Measurements from ENCODE around the gene TSPAN31. TPM values are rescaled to one million over a fixed set of nuclear protein-coding genes. Genes with fewer than 3 reads are reported as not detected.
A peak's percentile ranks its signal among the peaks of the same experiment; 100 is the strongest.

TSPAN31 gene
- total RNA-seq, 1 donor, result 62.2 TPM

DNA sequence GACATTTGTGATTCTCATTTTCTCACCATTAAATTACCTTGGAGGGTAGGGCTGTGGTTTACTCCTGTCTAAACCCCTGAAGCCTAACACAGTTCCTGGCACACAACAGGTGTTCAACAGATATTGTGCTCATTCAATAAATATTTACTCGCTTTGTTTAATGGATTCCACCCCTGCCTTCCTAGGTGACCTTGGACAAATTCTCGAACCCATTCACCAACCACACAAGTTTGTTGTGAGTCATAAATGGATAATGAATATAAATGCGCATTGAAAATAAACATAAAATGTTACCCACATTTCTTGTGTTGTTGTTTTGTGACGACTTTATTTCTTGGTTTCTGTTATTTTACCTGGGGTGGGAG is 37.4 kb downstream of the TSPAN31 start:
- TF ChIP-seq, protein P1, sequence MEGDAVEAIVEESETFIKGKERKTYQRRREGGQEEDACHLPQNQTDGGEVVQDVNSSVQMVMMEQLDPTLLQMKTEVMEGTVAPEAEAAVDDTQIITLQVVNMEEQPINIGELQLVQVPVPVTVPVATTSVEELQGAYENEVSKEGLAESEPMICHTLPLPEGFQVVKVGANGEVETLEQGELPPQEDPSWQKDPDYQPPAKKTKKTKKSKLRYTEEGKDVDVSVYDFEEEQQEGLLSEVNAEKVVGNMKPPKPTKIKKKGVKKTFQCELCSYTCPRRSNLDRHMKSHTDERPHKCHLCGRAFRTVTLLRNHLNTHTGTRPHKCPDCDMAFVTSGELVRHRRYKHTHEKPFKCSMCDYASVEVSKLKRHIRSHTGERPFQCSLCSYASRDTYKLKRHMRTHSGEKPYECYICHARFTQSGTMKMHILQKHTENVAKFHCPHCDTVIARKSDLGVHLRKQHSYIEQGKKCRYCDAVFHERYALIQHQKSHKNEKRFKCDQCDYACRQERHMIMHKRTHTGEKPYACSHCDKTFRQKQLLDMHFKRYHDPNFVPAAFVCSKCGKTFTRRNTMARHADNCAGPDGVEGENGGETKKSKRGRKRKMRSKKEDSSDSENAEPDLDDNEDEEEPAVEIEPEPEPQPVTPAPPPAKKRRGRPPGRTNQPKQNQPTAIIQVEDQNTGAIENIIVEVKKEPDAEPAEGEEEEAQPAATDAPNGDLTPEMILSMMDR (IDR thresholded peaks at IDR 0.05; ENCODE audit: insufficient read depth, low read depth, low read length), result no peak
- no peak for DNase-seq (ENCODE audit: low read depth)
- H3K4me3 ChIP-seq (ENCODE audit: low read depth, low read length), result no peak overlapping the region

DNA sequence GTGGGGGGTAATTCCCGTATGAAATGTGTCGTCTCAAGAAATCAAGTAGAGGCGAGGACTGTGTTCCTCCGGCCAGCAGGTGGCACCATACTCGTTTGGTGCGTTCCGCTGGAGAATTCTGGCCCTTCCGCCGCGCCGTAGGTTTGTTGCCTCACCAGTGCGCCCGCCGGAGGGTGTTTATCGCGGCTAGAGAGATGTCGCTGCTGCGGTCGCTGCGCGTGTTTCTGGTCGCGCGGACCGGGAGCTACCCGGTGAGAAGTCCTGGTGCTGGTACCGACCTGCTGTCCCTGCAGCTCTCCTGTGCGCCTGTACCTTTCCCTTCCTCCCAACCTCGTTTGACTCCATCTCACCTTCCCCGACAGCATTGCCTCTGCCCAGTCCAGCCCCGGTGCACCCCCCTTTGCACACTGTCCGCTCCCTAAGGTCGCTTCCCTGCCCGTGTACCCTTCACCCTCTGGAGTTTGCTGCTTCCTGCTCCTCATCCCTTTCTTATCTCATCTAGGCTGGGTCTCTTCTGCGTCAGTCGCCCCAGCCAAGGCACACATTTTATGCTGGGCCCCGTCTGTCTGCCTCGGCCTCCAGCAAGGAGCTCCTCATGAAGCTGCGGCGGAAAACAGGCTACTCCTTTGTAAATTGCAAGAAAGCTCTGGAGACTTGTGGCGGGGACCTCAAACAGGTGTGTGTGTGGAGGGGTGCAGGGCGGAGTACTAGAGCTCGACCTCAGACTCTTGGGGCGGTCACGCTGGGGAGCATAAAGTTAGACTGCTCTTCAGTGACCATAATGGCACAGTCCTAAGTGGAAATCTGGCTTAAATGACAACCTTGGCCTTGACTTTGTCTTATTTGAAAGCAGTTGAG is 38.0 kb downstream of the TSPAN31 start, which contains the start of gene TSFM:
TSFM (plus strand) TSS at position 180 of the 858 bp plus-strand sequence; CDS start at position 195, 15 bp downstream.
- peak; percentile 95 for DNase-seq (ENCODE audit: low read depth)
- peak within 1 kb of the TSS; percentile 72 for H3K4me3 ChIP-seq (ENCODE audit: low read depth, low read length)
- TF ChIP-seq, protein P1 (IDR thresholded peaks at IDR 0.05; ENCODE audit: insufficient read depth, low read depth, low read length), result peak; percentile 91

DNA sequence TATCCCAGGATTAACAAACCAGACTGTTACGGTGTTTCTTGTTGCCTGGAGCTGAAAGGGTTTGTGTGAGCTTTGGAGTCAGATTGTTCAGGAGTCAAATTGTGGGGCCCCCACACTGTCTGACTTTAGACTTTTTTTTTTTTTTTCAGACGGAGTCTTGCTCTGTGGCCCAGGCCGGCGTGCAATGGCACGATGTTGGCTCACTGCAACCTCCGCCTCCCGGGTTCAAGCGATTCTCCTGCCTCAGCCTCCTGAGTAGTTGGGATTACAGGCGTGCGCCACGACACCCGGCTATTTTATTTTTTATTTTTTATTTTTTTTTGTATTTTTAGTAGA is 38.6 kb downstream of the TSPAN31 start:
- peak overlapping the region; percentile 72 for H3K4me3 ChIP-seq (ENCODE audit: low read depth, low read length)
- TF ChIP-seq, protein P1 (IDR thresholded peaks at IDR 0.05; ENCODE audit: insufficient read depth, low read depth, low read length), result no peak
- DNase-seq (ENCODE audit: low read depth), result no peak

DNA sequence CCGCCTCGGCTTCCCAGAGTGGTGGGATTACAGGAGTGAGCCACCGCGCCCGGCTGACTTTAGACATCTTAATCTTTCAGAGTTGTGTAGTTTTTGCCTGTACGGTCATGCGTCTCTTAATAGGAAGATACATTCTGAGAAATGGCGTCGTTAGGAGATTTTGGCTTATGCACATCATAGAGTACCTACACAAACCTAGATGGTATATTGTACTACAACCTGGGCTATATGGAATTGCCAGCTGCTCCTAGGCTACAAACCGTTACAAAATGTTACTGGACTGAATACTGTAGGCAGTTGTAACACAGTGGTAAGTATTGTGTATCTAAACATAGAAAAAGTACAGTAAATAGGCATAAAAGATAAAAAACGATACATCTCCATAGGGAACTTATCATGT is 39.0 kb downstream of the TSPAN31 start:
- TF ChIP-seq, protein P1 (IDR thresholded peaks at IDR 0.05; ENCODE audit: insufficient read depth, low read depth, low read length), result no peak
- no peak for DNase-seq (ENCODE audit: low read depth)
- H3K4me3 ChIP-seq (ENCODE audit: low read depth, low read length), result no peak overlapping the region

DNA sequence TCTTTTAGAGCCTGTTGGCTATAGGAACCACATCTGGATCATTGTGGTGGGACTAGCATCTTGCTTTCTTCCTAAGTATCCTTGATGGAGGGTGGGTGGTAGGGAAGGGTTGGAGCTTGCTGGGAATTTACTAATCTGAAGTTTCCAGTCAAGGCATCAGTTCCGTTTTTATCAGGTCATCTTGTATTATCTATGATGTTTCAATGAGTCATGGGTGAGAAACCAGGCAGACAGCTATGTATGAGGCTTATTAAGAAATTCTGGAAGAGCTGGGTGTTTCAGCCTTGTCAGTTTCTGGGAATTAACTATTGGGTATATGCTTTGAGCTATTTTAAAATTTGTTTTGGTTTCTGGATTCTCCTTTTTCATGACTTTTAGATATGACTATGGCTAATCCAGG is 49.1 kb downstream of the TSPAN31 start:
- no peak overlapping the region for H3K4me3 ChIP-seq (ENCODE audit: low read depth, low read length)
- TF ChIP-seq, protein P1 (IDR thresholded peaks at IDR 0.05; ENCODE audit: insufficient read depth, low read depth, low read length), result no peak
- DNase-seq (ENCODE audit: low read depth), result peak; percentile 90

DNA sequence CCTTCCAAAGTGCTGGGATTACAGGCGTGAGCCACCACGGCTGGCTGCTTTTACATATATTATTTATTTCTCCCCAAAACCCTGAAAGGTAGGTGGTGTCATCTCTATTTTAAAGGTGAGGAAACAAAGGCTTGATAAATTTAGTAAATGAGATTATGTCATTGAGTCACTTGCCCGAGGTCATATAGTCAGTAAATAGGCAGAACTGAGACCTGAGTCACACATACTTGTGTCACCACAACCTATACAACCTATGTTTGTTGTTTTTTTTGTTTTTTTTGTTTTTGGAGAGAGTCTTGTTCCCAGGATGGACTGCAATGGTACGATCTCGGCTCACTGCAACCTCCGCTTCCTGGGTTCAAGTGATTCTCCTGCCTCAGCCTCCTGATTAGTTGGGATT is 50.5 kb downstream of the TSPAN31 start:
- TF ChIP-seq, protein P1 (IDR thresholded peaks at IDR 0.05; ENCODE audit: insufficient read depth, low read depth, low read length), result no peak
- DNase-seq (ENCODE audit: low read depth), result no peak
- no peak overlapping the region for H3K4me3 ChIP-seq (ENCODE audit: low read depth, low read length)

Data from fibroblast of villous mesenchyme (primary cell).